Prostate gland (tissue), 2 donors: Measurements from ENCODE around the gene KLHL18.

ENCODE experiments used
- POLR2A ChIP-seq: fragments of 450-650 bp; IDR thresholded peaks from one replicate; pipeline ENCODE4 v1.6.1; 2016; ENCODE audit warnings: antibody characterized with exemption, mild to moderate bottlenecking
- POLR2AphosphoS5 ChIP-seq: sonication (generic); formaldehyde crosslinking; IDR thresholded peaks from one replicate; pipeline ENCODE4 v1.6.1; 2017; ENCODE audit warnings: antibody characterized with exemption
- TF ChIP-seq, protein P1 (sequence below), 4 experiments: fragments of 200-600 bp in 2 of 4; fragments of 450-650 bp in 2 of 4; sonication (generic) in 2 of 4; IDR thresholded peaks; 1 replicate in 3 of 4; 2 replicates in 1 of 4; pipeline ENCODE4 v1.5.1; 2016 to 2019; ENCODE audit warnings: antibody characterized with exemption in 4 of 4, mild to moderate bottlenecking in 2 of 4, moderate library complexity in 2 of 4

GRCh38 chr3:47319956-47320355 is 37.2 kb downstream of the KLHL18 start:
- no peak for TF ChIP-seq POLR2A
- no peak for TF ChIP-seq POLR2AphosphoS5
- TF ChIP-seq, protein P1, sequence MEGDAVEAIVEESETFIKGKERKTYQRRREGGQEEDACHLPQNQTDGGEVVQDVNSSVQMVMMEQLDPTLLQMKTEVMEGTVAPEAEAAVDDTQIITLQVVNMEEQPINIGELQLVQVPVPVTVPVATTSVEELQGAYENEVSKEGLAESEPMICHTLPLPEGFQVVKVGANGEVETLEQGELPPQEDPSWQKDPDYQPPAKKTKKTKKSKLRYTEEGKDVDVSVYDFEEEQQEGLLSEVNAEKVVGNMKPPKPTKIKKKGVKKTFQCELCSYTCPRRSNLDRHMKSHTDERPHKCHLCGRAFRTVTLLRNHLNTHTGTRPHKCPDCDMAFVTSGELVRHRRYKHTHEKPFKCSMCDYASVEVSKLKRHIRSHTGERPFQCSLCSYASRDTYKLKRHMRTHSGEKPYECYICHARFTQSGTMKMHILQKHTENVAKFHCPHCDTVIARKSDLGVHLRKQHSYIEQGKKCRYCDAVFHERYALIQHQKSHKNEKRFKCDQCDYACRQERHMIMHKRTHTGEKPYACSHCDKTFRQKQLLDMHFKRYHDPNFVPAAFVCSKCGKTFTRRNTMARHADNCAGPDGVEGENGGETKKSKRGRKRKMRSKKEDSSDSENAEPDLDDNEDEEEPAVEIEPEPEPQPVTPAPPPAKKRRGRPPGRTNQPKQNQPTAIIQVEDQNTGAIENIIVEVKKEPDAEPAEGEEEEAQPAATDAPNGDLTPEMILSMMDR (IDR thresholded peaks at IDR 0.05) = no peak
